UCSD-AML1 (cell line): Measurements from ENCODE around the gene THPO.

ENCODE experiments used
- DNase-seq: peaks from one replicate; lab custom pipeline; 2025; ENCODE audit not compliant: unreplicated experiment; lab: John Stamatoyannopoulos, UW

Gene THPO

GRCh38 chr3:184335291-184335660, 42.7 kb downstream of the THPO start:
- DNase-seq, result no peak

GRCh38 chr3:184334470-184335158, 43.4 kb downstream of the THPO start:
- no peak for DNase-seq

DNA sequence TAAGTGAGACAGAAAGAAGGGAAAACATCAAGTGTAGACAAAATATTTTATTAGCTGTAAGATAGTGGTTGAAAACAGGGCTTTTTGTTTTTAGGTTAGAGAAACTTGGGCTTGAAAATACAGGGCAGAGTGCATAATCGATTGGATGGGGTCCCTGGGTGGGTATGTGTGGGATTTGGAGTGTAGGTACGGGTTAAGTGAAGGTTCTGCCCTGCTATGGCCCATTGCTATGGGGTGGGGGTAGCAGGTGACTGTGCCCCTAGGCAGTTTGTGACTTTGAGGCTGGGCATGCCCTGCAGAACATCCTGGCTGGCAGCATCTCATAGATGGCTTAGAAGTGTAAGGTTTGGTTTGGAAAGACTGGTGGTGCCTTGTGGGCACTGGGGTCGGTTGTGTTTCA, 44.3 kb downstream of the THPO start:
- no peak for DNase-seq

GRCh38 chr3:184333190-184333589, 44.8 kb downstream of the THPO start:
- DNase-seq, result no peak

DNA sequence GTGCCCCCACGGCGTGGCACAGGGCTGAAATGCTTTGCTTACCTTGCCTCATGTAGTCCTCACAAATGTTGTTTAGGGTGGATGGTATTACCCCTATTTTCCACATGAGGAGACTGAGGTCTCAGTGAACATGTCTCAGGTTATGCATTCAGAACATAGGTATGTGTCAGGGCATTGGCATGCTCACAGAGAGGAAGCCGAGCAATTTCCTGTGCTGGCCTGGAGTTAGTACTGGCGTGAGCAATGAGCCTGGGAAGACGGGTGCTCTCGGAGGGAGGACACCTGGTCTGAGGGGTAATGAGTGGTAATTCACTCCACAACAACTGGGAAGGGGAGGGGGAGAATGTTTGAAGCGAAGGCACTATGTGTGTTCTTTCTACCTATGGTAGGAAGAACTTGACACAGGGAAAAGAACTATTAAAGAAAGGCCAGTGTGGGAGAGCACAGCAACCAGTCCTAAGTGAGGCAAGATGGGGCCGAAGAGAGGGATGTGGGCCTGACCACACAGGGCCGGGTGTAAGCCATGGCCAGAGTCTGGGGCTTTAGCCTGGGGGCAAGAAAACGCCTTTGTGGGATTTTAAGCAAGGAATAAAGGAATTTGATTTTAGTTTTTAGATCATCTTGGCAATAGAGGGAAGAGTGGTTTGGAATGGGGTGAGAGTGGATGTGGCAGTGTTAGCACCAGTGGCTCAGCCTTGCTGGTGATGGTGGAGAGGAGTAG, 45.5 kb downstream of the THPO start:
- no peak for DNase-seq

- DNase-seq, result no peak
Measured at GRCh38 chr3:184328516-184328915, 49.5 kb downstream of the THPO start.

DNA sequence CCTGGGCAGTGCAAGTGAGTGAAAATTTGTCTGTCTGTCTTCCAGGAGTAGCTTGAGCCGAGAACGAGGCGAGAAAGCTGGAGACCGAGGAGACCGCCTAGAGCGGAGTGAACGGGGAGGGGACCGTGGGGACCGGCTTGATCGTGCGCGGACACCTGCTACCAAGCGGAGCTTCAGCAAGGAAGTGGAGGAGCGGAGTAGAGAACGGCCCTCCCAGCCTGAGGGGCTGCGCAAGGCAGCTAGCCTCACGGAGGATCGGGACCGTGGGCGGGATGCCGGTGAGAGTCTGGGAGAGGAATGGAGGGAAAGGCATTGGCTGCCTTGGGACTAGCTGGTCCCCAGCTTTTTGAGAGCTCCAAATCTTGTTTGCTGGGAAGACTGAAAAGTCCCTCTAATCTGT, 50.8 kb downstream of the THPO start:
- DNase-seq, result no peak

DNA sequence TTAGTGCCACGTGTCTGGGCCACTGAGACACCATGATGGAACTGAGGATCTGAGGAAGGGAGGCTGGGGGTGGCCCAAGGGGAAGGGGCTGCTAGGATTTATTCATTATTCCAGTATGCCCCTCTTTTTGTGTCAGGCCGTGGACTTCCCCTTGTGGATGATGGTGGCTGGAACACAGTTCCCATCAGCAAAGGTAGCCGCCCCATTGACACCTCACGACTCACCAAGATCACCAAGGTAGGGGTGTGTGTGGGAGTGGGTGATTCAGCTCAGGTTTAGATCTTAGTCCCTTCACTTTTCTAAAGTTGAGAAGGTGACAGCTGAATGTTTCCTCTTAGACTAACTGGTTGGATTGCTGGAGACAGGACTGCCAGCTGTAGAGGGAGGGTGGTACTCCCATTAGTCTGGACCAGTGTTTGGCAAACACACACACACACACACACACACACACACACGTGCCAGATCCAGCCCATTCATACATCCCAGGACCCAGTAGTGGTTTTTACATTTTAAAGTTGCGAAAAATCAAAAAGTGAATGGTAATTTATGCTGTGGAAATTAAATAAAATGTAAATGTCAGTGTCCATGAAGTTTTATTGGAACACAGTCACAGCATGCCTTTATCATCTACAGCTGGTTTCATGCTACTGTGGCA, 52.2 kb downstream of the THPO start:
- DNase-seq, result no peak

DNA sequence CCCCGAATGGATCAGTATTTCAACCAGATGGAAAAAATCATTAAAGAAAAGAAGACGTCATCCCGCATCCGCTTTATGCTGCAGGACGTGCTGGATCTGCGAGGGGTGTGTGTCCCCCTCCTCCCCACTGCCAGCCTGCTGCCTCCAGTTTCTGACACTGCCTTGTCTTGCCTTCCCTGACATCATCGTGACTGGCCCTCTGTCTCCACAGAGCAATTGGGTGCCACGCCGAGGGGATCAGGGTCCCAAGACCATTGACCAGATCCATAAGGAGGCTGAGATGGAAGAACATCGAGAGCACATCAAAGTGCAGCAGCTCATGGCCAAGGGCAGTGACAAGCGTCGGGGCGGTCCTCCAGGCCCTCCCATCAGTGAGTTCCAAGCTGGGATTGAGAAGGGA, 52.7 kb downstream of the THPO start:
- no peak for DNase-seq

- no peak for DNase-seq
Measured at GRCh38 chr3:184323696-184324095, 54.3 kb downstream of the THPO start.

GRCh38 chr3:184322731-184323487, 55.1 kb downstream of the THPO start:
- DNase-seq, result no peak
